HL-60 (cell line): Measurements from ENCODE around the gene MPI.

ENCODE experiments used
- DNase-seq, 2 experiments: peaks; one replicate each; pipeline ENCODE4 v3.0.0-alpha.2; 2010 to 2020; ENCODE audit warnings: low read depth in 1 of 2, low spot score in 1 of 2
- H3K27ac ChIP-seq: fragments of 250-450 bp; sonication (Bioruptor Pico); replicated peaks from 2 replicates; pipeline ENCODE4 v1.5.1; 2020; ENCODE audit warnings: mild to moderate bottlenecking, moderate library complexity
- H3K27me3 ChIP-seq: fragments of 250-450 bp; sonication (Bioruptor Pico); 2 replicates; pipeline ENCODE4 v1.5.1; 2021; ENCODE audit warnings: mild to moderate bottlenecking, moderate library complexity; ENCODE audit not compliant: insufficient read depth, poor library complexity, severe bottlenecking
- H3K4me3 ChIP-seq: replicated peaks from 2 replicates; pipeline ENCODE4 v1.5.1; 2011; ENCODE audit warnings: mild to moderate bottlenecking, control low read depth, low read length; ENCODE audit not compliant: insufficient read depth
- CTCF ChIP-seq: IDR thresholded peaks from one replicate; pipeline ENCODE4 v1.5.1; 2011; ENCODE audit warnings: low read length, control low read depth, inconsistent platforms; ENCODE audit not compliant: insufficient read depth
- GABPA ChIP-seq: IDR thresholded peaks from 2 replicates; pipeline ENCODE4 v1.6.1; 2012; ENCODE audit warnings: low read depth
- POLR2AphosphoS5 ChIP-seq: IDR thresholded peaks from 2 replicates; pipeline ENCODE4 v1.6.1; 2012; ENCODE audit warnings: low read depth
- REST ChIP-seq: IDR thresholded peaks from 2 replicates; pipeline ENCODE4 v1.6.1; 2012; ENCODE audit warnings: low read depth; ENCODE audit not compliant: insufficient replicate concordance
- SPI1 ChIP-seq: IDR thresholded peaks from 2 replicates; pipeline ENCODE4 v1.6.1; 2012; ENCODE audit warnings: low read depth, mild to moderate bottlenecking, borderline replicate concordance

MPI gene

DNA sequence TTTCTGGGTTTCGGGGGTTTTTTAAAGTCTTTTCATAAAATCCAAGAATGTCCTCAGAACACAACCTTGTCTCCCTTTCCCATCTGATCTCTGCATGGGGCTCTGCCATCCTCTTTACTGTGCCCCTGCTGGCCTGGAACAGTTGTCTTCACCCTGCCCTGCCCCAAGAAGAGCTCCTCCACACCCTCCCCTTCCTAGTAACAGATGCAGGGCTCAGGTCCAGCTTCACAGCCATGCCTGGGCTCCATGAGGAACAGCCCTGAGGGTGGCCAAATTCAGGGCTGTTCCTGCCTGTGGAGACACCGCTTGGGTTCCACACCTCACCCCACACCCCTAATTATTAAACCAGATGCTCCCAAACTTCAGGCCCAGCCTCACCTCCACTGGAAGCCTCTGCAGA is 34.0 kb upstream of the MPI start:
- no peak for DNase-seq
- no peak overlapping the region for H3K4me3 ChIP-seq
- no peak overlapping the region for H3K27ac ChIP-seq
- no peaks in the 10 kb centered on the region for H3K27me3 ChIP-seq
- TF ChIP-seq GABPA = no peak
- no peak for TF ChIP-seq REST
- no peak for TF ChIP-seq POLR2AphosphoS5
- TF ChIP-seq SPI1 = no peak
- TF ChIP-seq CTCF = no peak

- Histone ChIP-seq H3K4me3 (no peak overlapping the region), H3K27ac (no peak overlapping the region), H3K27me3 (no peaks in the 10 kb centered on the region)
- TF ChIP-seq REST (no peak), CTCF (no peak), SPI1 (no peak), POLR2AphosphoS5 (no peak)
- DNase-seq = no peak
Measured at GRCh38 chr15:74856537-74856936, 33.3 kb upstream of the MPI start.

DNA sequence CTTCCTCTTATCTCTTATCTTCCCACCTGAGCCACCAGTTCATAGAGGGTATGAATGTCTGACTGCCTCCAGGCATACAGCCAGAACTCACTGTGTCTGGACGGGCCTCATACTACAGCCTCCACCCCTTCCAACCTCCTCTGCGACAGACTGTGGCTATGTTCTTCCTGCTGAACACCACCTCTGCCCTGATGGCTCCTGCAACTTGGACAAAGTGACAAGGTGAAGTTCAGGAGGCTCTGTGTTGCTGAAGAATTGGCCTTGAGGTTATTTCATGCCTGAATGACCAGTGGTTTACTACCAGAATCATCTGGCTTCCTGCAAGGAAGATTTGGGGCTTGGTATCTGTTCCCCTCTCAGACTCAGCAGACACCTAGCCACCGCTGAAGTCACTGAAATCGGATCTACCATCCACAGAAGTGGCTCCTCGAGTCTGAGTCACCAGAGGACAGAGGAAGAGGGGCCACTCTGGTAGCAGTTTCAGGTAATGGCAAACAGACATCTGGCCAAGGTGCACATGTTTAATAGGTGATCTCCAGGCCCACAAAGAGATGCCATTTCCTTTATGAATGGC is 32.7 kb upstream of the MPI start:
- TF ChIP-seq REST (no peak), GABPA (no peak), SPI1 (no peak), POLR2AphosphoS5 (no peak), CTCF (no peak)
- Histone ChIP-seq H3K4me3 (no peak overlapping the region), H3K27me3 (no peaks in the 10 kb centered on the region), H3K27ac (no peak overlapping the region)
- no peak for DNase-seq
